GM21528 (cell line): ENCODE results near the gene MYL5.
A peak's percentile ranks its signal among the peaks of the same experiment; 100 is the strongest.
"Not testable (repeated sequence)": the region's sequence is repeated elsewhere in the genome, so short reads cannot be mapped to it uniquely, and the experiment has no call there.

ENCODE experiments used
- ATAC-seq: cut with Tn5 transposase; IDR thresholded peaks from one replicate; pipeline ENCODE4 v1.9.1; 2021; ENCODE audit warnings: mild to moderate bottlenecking, moderate library complexity; ENCODE audit not compliant: unreplicated experiment, low FRiP score

The MYL5 gene

DNA sequence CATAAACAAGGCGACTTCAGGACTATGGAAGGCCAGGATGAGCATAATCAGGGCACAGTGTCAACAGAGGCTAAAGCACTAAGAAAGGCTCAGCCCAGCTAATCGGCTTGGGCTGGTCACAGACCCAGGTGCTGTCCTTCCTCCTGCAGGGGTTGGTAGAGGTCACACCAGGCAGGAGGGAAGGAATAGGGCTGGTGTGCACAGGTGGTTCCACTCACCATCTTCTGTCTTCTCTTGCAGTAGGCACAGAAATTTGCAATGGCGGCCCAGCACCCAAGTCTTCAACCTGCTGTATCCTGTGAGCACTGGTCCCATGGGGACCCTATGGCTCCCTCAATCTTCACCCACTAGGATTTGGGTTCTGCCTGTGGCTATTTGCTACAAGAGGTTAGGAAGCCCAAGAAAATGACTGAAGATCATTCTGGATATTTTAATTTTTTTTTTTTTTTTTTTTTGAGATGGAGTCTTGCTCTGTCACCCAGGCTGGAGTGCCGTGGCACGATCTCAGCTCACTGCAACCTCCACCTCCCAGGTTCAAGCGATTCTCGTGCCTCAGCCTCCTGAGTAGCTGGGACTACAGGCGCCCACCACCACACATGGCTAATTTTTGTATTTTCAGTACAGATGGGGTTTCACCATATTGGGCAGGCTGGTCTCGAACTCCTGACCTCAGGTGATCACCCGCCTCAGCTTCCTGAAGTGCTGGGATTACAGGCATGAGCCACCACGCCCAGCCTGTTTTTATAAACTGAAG, 4.4 kb upstream of the MYL5 start:
- not testable (repeated sequence) for ATAC-seq

GRCh38 chr4:671769-672168, 2.6 kb upstream of the MYL5 start:
- ATAC-seq: no peak

DNA sequence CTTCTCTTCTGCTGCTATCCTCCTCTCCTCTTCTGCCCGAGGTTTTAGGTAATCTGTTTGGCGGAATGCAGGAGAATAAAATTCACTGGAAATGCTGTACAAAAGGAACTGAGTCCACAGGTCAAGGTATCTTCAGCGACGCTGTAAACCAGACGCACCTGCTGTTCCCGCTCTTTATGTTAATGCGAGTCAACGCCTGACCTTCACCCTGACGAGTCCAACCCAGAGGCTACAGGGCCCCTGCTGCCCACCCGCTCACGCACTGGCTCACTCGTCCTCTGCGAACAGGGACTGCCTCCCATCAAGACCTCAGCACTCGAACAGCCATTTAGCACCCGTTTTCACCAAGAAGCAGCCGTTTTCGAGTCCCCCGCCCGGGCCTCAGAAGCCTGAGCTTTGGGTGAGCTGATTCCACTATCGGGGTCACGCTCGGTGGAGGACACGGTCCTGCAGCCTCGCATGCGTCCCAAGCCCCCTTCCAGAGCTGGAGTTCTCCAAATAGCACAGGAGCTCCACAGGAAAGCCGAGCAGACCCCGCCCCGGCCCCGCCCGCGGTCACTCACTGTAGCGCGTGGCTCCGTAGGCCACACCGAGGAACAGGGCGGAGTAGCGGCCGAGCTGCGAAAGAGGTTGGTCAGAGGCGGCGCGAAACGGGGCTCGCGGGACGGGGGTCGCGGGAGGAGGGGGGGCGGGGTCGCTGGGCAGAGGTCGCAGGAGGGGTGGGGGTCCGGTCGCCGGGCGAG, 822 bp upstream of the MYL5 start:
- no peak for ATAC-seq

GRCh38 chr4:675036-675882, 917 bp downstream of the MYL5 start:
- ATAC-seq: peak; percentile 22

DNA sequence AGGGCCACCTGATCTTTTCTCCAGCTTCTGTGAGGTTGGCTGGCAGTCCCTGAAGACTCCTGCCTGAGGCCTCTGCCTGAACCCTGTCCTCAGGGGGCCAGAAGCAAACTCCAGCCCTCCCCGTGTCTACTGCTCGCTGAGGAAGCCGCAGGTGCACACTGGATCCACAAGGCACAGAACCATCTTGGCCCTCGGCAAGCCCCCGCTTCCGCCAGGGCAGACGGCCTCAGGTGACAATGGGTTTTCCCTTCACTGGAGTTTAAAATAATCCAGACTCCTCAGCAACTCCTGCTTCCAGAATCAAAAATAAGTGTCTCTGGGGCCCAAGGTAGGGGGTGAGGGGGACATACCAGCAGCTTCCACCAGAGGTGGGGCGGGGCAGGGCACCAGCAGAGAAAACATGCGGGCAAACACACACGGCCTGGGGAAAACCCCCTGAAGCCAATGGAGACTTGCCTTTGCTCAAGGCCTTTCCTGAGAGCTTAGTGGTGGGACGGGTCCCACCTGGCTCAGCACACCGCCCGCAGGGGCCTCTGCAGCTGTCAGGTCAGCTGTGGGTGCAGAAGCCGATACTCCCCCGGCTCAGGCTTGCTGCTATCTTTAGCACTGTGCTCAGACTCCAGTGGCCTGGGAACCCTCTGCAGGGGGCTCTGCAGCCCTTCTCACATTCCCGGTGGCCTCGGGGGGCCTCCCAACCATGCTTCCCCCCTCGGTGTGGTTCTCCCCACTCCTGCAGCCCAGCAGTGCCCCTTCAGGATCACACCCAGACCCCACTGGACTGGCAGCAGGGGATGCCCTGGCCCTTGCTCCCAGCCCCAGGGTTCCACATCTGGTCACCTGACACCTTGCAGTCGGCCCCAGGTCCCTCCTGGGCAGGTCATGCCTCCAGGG, 1.9 kb downstream of the MYL5 start:
- ATAC-seq: no peak

DNA sequence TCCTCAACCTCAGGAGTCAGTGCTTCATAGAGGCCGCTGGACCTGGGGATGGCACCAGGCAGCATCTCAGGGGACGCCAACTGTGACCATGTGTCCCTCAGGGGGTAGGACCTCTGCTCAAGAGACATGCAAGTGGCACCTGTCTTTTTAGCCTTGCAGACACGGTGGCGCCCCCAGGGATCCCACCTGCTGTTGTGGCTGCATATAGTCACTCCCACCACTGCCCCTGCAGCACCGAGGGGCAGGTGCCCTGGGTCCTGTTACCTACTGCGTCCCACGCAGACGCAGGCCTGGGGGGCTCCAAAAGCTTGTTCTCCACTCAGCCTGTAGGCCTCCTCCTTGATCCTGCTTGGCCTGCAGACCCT, 2.5 kb downstream of the MYL5 start:
- no peak for ATAC-seq

GRCh38 chr4:677431-678293, 3.3 kb downstream of the MYL5 start:
- no peak for ATAC-seq

DNA sequence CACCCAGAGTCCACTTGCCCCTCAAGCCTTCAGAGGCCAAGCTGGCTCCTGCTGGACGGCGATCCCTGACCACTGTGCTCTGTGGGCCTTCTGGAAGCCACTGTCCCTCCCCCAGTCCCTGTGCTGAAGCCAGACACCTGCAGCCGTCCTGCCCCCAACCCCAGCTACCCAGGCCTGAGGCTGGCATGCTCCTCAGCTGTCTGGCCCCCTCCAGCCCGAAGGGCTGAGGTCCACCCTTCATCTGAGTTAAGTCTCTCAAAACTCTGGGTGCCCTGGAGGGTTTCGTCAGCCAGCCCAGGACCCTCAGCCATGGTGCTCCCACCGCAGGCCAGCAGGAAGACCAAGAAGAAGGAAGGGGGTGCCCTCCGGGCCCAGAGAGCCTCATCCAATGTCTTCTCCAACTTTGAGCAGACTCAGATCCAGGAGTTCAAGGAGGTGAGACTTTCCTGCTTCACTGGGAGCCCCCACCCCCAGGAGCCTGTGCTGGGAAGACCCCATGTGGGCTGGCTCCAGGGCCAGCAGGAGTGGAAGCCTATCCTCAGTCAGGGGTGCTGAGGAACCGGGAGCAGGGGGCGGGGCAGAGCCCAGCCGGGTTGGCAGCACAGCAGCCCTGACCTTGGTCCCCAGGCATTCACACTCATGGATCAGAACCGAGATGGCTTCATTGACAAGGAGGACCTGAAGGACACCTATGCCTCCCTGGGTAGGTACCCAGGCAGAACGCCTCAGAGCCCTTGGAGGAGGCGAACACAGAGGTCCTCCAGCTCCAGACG, 4.2 kb downstream of the MYL5 start:
- ATAC-seq: no peak

DNA sequence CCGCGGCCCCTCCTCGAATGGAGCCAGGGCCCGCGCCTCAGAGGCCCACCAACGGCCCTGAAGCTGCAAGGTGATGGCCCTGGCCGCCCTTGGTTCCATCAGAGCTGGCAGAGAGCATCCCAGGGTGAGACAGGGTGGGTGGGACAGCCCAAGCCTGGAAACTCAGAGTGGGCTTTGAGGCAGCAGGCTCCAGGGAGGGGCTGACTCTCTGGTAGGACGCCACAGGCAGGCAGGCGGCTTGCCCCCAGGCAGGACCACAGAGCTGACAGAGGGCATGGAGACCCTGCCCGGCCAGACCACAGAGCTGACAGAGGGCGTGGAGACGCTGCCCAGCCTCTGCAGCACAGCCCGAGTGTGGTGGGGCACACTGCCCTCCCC, 4.8 kb downstream of the MYL5 start:
- ATAC-seq: no peak

DNA sequence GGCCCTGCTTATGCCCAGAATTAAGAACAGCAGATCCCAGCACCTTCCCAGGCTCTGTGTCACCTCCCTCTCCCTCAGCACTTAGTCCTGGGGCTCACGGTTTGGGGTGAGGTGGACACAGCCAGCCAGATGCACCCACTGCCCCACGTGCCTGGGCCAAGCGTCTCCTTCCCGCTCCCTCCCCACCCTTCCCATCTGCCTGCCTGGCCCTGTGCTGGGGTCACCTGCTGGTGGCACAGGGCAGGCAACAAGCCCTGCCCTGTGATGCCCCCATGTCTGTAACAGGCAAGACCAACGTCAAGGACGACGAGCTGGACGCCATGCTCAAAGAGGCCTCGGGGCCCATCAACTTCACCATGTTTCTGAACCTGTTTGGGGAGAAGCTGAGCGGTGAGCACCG, 5.3 kb downstream of the MYL5 start:
- no peak for ATAC-seq

DNA sequence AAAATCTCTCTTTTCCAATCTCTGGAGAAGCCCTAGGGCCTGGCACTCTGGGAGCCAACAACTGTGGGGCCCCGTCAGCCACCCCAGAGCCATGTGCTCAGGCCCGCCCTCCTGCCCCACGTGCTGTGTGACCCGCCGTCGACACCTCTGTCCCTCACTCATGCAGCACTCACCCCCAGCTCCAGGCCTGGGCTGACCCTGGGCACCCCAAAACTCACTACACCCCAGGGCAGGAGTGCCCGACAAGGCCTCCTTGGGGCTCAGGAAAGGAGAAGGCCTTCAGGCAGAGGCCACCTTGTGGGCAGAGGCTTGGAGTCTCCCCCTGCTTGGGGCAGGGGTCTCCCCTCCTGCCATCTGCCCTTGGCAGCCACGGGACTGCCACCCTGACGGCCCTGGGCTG, 5.7 kb downstream of the MYL5 start:
- no peak for ATAC-seq

DNA sequence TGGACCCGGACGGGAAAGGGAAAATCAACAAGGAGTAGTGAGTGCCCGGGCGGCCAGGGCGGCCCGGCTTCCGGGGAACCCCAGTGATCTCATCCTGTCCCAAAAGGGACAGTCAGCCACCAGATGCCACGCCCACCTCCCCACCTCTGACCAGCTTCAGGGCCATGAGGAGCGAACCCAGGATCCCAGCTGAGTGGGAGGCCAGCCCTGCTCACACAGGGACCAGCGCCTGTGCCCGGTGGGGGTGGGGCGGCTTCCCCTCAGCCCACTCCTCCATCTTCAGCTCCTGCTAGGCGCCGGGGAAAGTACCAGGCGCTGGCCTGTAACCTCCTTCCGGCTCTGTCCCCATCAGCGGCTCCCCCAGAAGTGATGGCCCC, 6.2 kb downstream of the MYL5 start:
- no peak for ATAC-seq

DNA sequence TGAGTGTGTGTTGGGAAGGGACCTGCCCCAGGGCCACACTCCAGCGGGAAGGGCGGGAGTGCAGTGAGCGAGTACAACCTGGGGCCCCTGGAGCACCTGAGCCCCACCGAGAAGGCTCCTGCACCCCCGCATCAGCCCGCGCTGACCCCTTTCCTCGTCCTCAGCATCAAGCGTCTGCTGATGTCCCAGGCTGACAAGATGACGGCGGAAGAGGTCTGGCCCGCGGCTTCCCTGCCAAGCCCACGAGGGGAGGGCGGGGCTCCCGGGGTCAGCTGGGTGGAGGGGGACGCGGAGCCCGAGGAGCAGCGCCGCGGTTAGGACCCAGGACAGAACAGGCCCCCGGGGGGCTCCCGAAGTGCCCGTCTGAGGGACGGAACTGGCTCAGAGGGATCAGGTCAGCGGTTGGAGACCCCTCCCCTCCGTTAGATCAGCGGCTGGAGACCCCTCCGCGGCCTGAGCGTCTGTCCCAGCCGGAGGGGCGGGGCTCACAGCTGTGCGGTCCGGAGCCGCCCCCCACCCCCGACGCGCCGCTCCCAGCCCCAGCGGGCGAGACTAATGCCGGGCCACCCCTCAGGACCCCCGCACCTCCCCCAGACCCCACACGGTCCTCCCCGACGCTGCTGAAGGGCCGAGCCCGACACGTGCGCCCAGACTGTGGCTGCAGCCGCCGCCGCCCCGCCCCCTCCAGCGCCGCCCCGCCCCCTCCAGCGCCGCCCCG, 6.7 kb downstream of the MYL5 start:
- no peak for ATAC-seq

- ATAC-seq: no peak
Observed at GRCh38 chr4:681736-682451, 7.6 kb downstream of the MYL5 start.

- no peak for ATAC-seq
Observed at GRCh38 chr4:682490-683172, 8.3 kb downstream of the MYL5 start.

GRCh38 chr4:683247-683897, 9.0 kb downstream of the MYL5 start:
- no peak for ATAC-seq
